Stimulated activated naive CD4-positive, alpha-beta T cell (primary cell): ENCODE data around the gene TRANK1.

Experiments
- DNase-seq, 6 experiments: peaks; one replicate each; lab custom pipeline; 2025; lab: John Stamatoyannopoulos, UW

The TRANK1 gene

GRCh38 chr3:36800533-36801116 lies 144.2 kb downstream of the TRANK1 start:
- DNase-seq: no peak

- DNase-seq: no peak
Observed at GRCh38 chr3:36796881-36797280, 148.0 kb downstream of the TRANK1 start.

- DNase-seq: no peak
Observed at GRCh38 chr3:36796161-36796560, 148.7 kb downstream of the TRANK1 start.

GRCh38 chr3:36795622-36796021 lies 149.2 kb downstream of the TRANK1 start:
- no peak for DNase-seq

- no peak for DNase-seq
Observed at GRCh38 chr3:36792342-36792741, 152.5 kb downstream of the TRANK1 start.

GRCh38 chr3:36790765-36791164 lies 154.1 kb downstream of the TRANK1 start:
- no peak for DNase-seq

- DNase-seq: no peak
Observed at GRCh38 chr3:36786921-36787890, 157.6 kb downstream of the TRANK1 start.

GRCh38 chr3:36784138-36784635 lies 160.7 kb downstream of the TRANK1 start:
- no peak for DNase-seq

GRCh38 chr3:36777424-36778218 lies 167.2 kb downstream of the TRANK1 start:
- no peak for DNase-seq
